ENCODE measurements around the gene POLA1.
A peak's percentile ranks its signal among the peaks of the same experiment; 100 is the strongest.
"Not testable (repeated sequence)": the region's sequence is repeated elsewhere in the genome, so short reads cannot be mapped to it uniquely, and the experiment has no call there.

Gene POLA1

GRCh38 chrX:24693453-24694202 is at the start of gene POLA1:
TSS of gene POLA1 (plus strand) at chrX:24693918. CDS start at chrX:24693962, 44 bp downstream.
- no peaks in the 10 kb centered on the region for H3K36me3 Mint-ChIP-seq
- peak; percentile 94 for ATAC-seq (ENCODE audit: low read depth)
- peak within 1 kb of the TSS; percentile 94 for H3K4me3 Mint-ChIP-seq
- H3K27me3 Mint-ChIP-seq = no peaks in the 10 kb centered on the region
- peak; percentile 36 to 37 for DNase-seq (ENCODE audit: low spot score in 2 of 2)
- H3K27ac Mint-ChIP-seq = peak within 1 kb of the TSS; percentile 91
- H3K4me1 Mint-ChIP-seq = peaks cover 7% of the 10 kb centered on the region
- H3K9me3 Mint-ChIP-seq = no peaks in the 10 kb centered on the region

DNA sequence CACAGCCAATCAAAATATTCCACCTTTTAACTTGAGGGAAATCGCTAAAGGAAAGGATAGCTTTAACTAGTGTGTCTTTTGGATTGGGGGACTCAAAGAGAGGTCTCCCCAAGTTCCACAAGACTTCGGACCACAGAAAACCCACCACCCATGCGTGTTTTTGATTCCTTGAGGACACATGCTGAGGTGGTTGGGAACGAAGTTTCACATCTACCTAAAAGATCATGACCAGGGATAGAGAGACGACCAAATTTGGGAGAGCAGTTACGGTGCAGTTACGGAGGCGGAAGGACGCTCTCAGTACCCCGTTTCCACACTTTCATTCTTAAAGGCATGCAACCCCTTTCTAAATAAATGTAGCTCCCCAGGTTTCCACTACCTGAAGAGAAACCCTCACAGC is 47.7 kb upstream of the POLA1 start:
- H3K4me1 Mint-ChIP-seq = peaks cover 12% of the 10 kb centered on the region
- no peak overlapping the region for H3K27ac Mint-ChIP-seq
- H3K36me3 Mint-ChIP-seq = no peaks in the 10 kb centered on the region
- ATAC-seq (ENCODE audit: low read depth) = no peak
- H3K27me3 Mint-ChIP-seq = peaks cover 14% of the 10 kb centered on the region
- no peak for DNase-seq (ENCODE audit: low spot score in 2 of 2)
- no peak overlapping the region for H3K4me3 Mint-ChIP-seq
- no peaks in the 10 kb centered on the region for H3K9me3 Mint-ChIP-seq

DNA sequence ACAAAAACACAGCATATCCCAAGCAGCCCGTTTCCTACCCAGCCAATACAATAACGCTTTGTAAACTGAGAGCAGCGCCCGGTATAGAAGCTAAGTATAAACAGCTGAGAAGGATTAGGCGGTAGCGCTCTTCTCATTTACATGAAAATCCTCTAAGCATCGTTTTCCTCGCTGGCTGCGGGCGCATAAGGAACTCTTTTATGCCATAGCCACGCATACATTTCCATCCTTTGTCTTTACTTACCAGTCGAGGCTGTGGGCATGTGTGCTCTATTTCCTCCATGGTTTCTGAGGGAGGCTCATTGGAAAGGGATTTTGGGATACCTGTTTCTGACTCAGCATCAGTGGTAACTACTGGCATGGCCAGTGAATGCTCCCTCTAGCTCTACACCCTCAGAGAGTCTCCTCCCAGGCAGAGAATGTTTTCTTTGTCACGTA is 47.0 kb upstream of the POLA1 start:
- Mint-ChIP-seq H3K36me3 (no peaks in the 10 kb centered on the region), H3K9me3 (no peaks in the 10 kb centered on the region), H3K4me1 (peaks cover 12% of the 10 kb centered on the region), H3K4me3 (peak overlapping the region; percentile 80), H3K27me3 (peaks cover 12% of the 10 kb centered on the region), H3K27ac (no peak overlapping the region)
- DNase-seq (ENCODE audit: low spot score in 2 of 2) (no peak), ATAC-seq (ENCODE audit: low read depth) (peak; percentile 14)

- H3K4me3 Mint-ChIP-seq = peak within 1 kb of the TSS; percentile 80
- H3K27me3 Mint-ChIP-seq = peaks cover 12% of the 10 kb centered on the region
- no peak within 1 kb of the TSS for H3K27ac Mint-ChIP-seq
- no peaks in the 10 kb centered on the region for H3K9me3 Mint-ChIP-seq
- ATAC-seq (ENCODE audit: low read depth) = peak; percentile 75
- no peak for DNase-seq (ENCODE audit: low spot score in 2 of 2)
- no peaks in the 10 kb centered on the region for H3K36me3 Mint-ChIP-seq
- H3K4me1 Mint-ChIP-seq = peaks cover 12% of the 10 kb centered on the region
Measured at GRCh38 chrX:24647257-24648058, 46.3 kb upstream of the POLA1 start, which contains the start of gene PCYT1B. TSS of gene PCYT1B (minus strand) at chrX:24647347. CDS start at chrX:24647105, 242 bp downstream.

DNA sequence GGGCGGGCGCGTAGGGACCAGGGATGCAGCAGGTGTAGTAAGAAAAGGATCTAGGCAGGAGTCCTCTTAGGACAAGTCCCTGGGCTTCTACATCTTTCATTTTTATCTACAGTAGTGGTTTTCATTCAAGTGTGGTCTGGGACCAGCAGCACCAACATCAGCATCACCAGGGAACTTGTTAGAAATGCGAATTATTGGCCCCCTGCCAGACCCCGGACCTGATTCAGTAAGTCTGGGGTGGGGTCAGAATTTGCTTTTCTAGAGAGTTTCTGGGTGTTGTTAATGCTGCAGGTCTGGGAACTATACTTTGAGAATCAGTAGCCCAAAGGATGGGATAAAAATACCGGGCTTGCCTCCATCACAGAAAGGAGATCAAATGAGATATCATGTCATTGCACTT is 45.2 kb upstream of the POLA1 start:
- ATAC-seq (ENCODE audit: low read depth) = no peak
- Mint-ChIP-seq H3K4me1 (peaks cover 12% of the 10 kb centered on the region), H3K36me3 (no peaks in the 10 kb centered on the region)

DNA sequence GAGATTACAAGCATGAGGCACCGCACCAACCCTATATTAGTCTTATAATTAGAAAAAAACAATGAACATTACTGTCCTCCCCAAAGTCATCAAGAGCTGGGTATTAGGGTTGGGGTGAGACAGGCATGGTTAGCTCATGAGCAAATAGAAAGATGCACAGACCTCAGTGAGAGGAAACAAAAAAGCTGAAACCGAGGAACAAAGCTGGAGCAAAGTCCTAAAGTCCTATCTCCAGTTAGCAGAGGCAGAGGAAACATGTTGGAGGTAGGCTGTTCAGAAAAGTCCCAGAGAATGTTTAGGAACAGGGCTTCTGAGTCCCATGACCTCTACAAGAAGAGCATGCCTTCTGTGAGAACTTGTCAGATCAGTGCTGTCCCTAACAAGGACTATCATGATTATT is 41.9 kb upstream of the POLA1 start:
- Mint-ChIP-seq H3K27ac (no peak overlapping the region), H3K36me3 (no peaks in the 10 kb centered on the region), H3K9me3 (no peaks in the 10 kb centered on the region), H3K4me1 (peaks cover 11% of the 10 kb centered on the region), H3K27me3 (peaks cover 14% of the 10 kb centered on the region), H3K4me3 (no peak overlapping the region)
- no peak for DNase-seq (ENCODE audit: low spot score in 2 of 2)
- no peak for ATAC-seq (ENCODE audit: low read depth)

More for the DNA sequence above, 45.2 kb upstream of the POLA1 start:
- no peak overlapping the region for H3K4me3 Mint-ChIP-seq
- DNase-seq (ENCODE audit: low spot score in 2 of 2) = no peak
- no peaks in the 10 kb centered on the region for H3K9me3 Mint-ChIP-seq
- peaks cover 14% of the 10 kb centered on the region for H3K27me3 Mint-ChIP-seq
- no peak overlapping the region for H3K27ac Mint-ChIP-seq

DNA sequence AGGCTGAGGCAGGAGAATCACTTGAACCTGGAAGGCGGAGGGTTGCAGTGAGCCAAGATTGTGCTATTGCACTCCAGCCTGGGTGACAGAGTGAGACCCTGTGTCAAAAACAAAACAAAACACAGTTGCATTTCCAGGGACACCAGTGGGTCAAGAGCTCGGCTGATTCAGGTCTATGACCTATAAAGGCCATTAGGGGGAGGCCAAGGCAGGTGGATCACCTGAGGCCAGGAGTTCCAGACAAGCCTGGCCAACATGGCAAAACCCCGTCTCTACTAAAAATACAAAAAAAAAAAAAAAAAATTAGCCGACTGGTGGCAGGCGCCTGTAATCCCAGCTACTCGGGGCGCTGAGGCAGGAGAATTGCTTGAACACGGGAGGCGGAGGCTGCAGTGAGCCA is 38.0 kb upstream of the POLA1 start:
- H3K4me3 Mint-ChIP-seq; H3K4me1 Mint-ChIP-seq; H3K36me3 Mint-ChIP-seq; ATAC-seq (ENCODE audit: low read depth); H3K9me3 Mint-ChIP-seq; DNase-seq (ENCODE audit: low spot score in 2 of 2); H3K27me3 Mint-ChIP-seq; H3K27ac Mint-ChIP-seq: not testable (repeated sequence)

- Mint-ChIP-seq H3K4me1 (no peaks in the 10 kb centered on the region), H3K4me3 (no peak overlapping the region), H3K36me3 (no peaks in the 10 kb centered on the region), H3K27ac (no peak overlapping the region), H3K27me3 (peaks cover 3% of the 10 kb centered on the region), H3K9me3 (no peaks in the 10 kb centered on the region)
- DNase-seq (ENCODE audit: low spot score in 2 of 2) (no peak), ATAC-seq (ENCODE audit: low read depth) (no peak)
Measured at GRCh38 chrX:24657671-24658386, 35.9 kb upstream of the POLA1 start.

GRCh38 chrX:24658421-24658820 is 35.3 kb upstream of the POLA1 start:
- ATAC-seq (ENCODE audit: low read depth) (no peak), DNase-seq (ENCODE audit: low spot score in 2 of 2) (no peak)
- peaks cover 2% of the 10 kb centered on the region for H3K27me3 Mint-ChIP-seq
- no peak overlapping the region for H3K4me3 Mint-ChIP-seq
- no peaks in the 10 kb centered on the region for H3K4me1 Mint-ChIP-seq
- no peak overlapping the region for H3K27ac Mint-ChIP-seq
- no peaks in the 10 kb centered on the region for H3K36me3 Mint-ChIP-seq
- no peaks in the 10 kb centered on the region for H3K9me3 Mint-ChIP-seq

DNA sequence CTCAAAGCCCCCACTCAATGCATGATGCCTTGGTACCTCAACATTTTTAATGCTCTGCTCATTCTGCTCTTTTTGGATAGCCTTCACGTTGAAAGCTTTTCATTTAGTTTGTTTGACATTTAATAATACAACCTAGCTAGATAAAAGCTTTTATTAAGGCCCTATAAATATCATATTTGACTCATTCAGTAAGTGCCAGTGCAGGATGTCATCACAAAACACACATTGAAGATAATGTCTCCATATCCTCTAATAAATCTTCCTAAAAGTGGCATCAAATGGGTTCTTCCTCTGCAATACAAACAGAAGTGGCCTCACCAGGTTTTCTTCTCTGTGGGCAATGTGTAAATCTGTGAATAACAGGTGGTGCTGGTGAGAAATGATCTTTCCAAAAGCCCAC is 34.6 kb upstream of the POLA1 start:
- Mint-ChIP-seq H3K36me3 (no peaks in the 10 kb centered on the region), H3K4me3 (no peak overlapping the region), H3K4me1 (no peaks in the 10 kb centered on the region), H3K27ac (no peak overlapping the region), H3K27me3 (peaks cover 2% of the 10 kb centered on the region), H3K9me3 (no peaks in the 10 kb centered on the region)
- ATAC-seq (ENCODE audit: low read depth) (no peak), DNase-seq (ENCODE audit: low spot score in 2 of 2) (no peak)

DNA sequence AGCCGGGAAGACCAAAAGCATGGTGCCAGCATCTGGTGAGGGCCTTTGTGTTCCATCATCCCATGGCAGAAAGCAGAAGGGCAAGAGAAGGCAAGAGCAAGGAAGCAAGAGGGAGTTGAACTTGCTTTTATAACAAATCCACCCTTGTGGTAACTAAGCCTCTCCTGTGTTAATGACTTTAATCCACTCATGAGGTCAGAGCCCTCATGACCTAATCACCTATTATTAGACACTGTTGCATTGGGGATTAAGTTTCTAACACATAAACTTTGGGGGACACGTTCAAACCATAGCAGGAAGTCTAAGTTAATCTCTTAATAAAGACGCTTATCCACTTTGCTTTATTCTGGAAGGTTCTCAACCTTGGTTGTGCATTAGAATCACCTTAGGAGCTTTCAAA is 34.1 kb upstream of the POLA1 start:
- no peak overlapping the region for H3K4me3 Mint-ChIP-seq
- H3K27ac Mint-ChIP-seq = no peak overlapping the region
- no peaks in the 10 kb centered on the region for H3K9me3 Mint-ChIP-seq
- DNase-seq (ENCODE audit: low spot score in 2 of 2) (no peak), ATAC-seq (ENCODE audit: low read depth) (no peak)
- no peaks in the 10 kb centered on the region for H3K4me1 Mint-ChIP-seq
- peaks cover 2% of the 10 kb centered on the region for H3K27me3 Mint-ChIP-seq
- no peaks in the 10 kb centered on the region for H3K36me3 Mint-ChIP-seq

GRCh38 chrX:24661292-24661691 is 32.4 kb upstream of the POLA1 start:
- Mint-ChIP-seq H3K4me3 (no peak overlapping the region), H3K9me3 (no peaks in the 10 kb centered on the region), H3K36me3 (no peaks in the 10 kb centered on the region), H3K27me3 (peaks cover 2% of the 10 kb centered on the region), H3K4me1 (no peaks in the 10 kb centered on the region), H3K27ac (no peak overlapping the region)
- ATAC-seq (ENCODE audit: low read depth) (no peak), DNase-seq (ENCODE audit: low spot score in 2 of 2) (no peak)

DNA sequence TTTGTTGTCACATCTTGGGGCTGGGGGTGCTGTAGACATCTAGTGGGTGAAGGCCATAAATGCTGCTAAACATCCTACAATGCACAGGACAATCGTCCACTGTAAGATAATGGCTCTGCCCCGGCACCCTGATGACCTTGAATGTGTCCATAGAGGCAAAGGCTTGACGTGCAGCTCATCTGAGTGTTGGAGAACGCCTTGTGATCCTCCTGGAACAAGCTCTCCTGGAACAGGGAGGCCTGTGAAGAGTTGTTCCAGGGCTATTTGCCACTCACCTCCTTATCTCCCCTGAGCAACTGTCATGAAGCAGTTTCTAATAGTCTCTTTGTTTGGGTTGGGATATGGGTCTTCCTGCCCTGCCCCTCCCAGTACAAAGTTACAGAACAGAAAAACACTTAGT is 31.4 kb upstream of the POLA1 start:
- Mint-ChIP-seq H3K27ac (no peak overlapping the region), H3K4me1 (no peaks in the 10 kb centered on the region), H3K36me3 (no peaks in the 10 kb centered on the region), H3K9me3 (no peaks in the 10 kb centered on the region), H3K4me3 (no peak overlapping the region), H3K27me3 (peaks cover 4% of the 10 kb centered on the region)
- no peak for DNase-seq (ENCODE audit: low spot score in 2 of 2)
- no peak for ATAC-seq (ENCODE audit: low read depth)

- DNase-seq (ENCODE audit: low spot score in 2 of 2) = no peak
Measured at GRCh38 chrX:24668111-24668510, 25.6 kb upstream of the POLA1 start.

More at GRCh38 chrX:24668111-24668510, 25.6 kb upstream of the POLA1 start:
- no peaks in the 10 kb centered on the region for H3K36me3 Mint-ChIP-seq
- H3K9me3 Mint-ChIP-seq = no peaks in the 10 kb centered on the region
- H3K4me3 Mint-ChIP-seq = no peak overlapping the region
- no peak overlapping the region for H3K27ac Mint-ChIP-seq
- ATAC-seq (ENCODE audit: low read depth) = no peak
- H3K27me3 Mint-ChIP-seq = peaks cover 2% of the 10 kb centered on the region
- no peaks in the 10 kb centered on the region for H3K4me1 Mint-ChIP-seq

Data from memory B cell (primary cell).